PFSK-1 (cell line): ENCODE results near the gene C9orf85.

Experiments used
- FOXP2 ChIP-seq: optimal IDR thresholded peaks from 2 replicates; pipeline ENCODE3; 2011; ENCODE audit warnings: borderline replicate concordance, control low read depth, inconsistent platforms; ENCODE audit not compliant: insufficient read depth; ENCODE audit errors: extremely low read length, extremely low read depth
- POLR2AphosphoS5 ChIP-seq: IDR thresholded peaks from 2 replicates; pipeline ENCODE4 v1.6.1; 2012; ENCODE audit warnings: low read depth, mild to moderate bottlenecking, control low read depth, low read length, moderate library complexity
- SIN3A ChIP-seq: IDR thresholded peaks from 2 replicates; pipeline ENCODE4 v1.6.1; 2012; ENCODE audit warnings: mild to moderate bottlenecking, low read length, moderate library complexity, borderline replicate concordance; ENCODE audit not compliant: insufficient read depth
- TAF1 ChIP-seq: IDR thresholded peaks from 2 replicates; pipeline ENCODE4 v1.6.1; 2012; ENCODE audit warnings: low read length, control low read depth, borderline replicate concordance; ENCODE audit not compliant: insufficient read depth
- TF ChIP-seq, protein P1 (sequence below), 2 experiments: IDR thresholded peaks; 2 replicates each; pipeline versions ENCODE4 v1.6.1 to v1.8.0; 2011 to 2012; ENCODE audit warnings: low read depth in 2 of 2, low read length in 2 of 2, control low read depth in 1 of 2, inconsistent platforms in 1 of 2, mild to moderate bottlenecking in 1 of 2, moderate library complexity in 1 of 2; ENCODE audit not compliant: insufficient read depth in 1 of 2

Gene C9orf85

GRCh38 chr9:71962328-71962727 is 50.9 kb downstream of the C9orf85 start:
- TF ChIP-seq SIN3A: no peak
- no peak for TF ChIP-seq POLR2AphosphoS5
- TF ChIP-seq FOXP2: no peak
- TF ChIP-seq TAF1: no peak
- TF ChIP-seq, protein P1, sequence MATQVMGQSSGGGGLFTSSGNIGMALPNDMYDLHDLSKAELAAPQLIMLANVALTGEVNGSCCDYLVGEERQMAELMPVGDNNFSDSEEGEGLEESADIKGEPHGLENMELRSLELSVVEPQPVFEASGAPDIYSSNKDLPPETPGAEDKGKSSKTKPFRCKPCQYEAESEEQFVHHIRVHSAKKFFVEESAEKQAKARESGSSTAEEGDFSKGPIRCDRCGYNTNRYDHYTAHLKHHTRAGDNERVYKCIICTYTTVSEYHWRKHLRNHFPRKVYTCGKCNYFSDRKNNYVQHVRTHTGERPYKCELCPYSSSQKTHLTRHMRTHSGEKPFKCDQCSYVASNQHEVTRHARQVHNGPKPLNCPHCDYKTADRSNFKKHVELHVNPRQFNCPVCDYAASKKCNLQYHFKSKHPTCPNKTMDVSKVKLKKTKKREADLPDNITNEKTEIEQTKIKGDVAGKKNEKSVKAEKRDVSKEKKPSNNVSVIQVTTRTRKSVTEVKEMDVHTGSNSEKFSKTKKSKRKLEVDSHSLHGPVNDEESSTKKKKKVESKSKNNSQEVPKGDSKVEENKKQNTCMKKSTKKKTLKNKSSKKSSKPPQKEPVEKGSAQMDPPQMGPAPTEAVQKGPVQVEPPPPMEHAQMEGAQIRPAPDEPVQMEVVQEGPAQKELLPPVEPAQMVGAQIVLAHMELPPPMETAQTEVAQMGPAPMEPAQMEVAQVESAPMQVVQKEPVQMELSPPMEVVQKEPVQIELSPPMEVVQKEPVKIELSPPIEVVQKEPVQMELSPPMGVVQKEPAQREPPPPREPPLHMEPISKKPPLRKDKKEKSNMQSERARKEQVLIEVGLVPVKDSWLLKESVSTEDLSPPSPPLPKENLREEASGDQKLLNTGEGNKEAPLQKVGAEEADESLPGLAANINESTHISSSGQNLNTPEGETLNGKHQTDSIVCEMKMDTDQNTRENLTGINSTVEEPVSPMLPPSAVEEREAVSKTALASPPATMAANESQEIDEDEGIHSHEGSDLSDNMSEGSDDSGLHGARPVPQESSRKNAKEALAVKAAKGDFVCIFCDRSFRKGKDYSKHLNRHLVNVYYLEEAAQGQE (IDR thresholded peaks at IDR 0.05; ENCODE audit: insufficient read depth in 1 of 2, low read depth in 2 of 2, low read length in 2 of 2): no peak

GRCh38 chr9:71965403-71965802 is 54.0 kb downstream of the C9orf85 start:
- TF ChIP-seq TAF1 (no peak), FOXP2 (no peak), POLR2AphosphoS5 (no peak), SIN3A (no peak)
- TF ChIP-seq, protein P1 (IDR thresholded peaks at IDR 0.05; ENCODE audit: insufficient read depth in 1 of 2, low read depth in 2 of 2, low read length in 2 of 2): no peak

- TF ChIP-seq TAF1 (no peak), FOXP2 (no peak), SIN3A (no peak), POLR2AphosphoS5 (no peak)
- TF ChIP-seq, protein P1 (IDR thresholded peaks at IDR 0.05; ENCODE audit: insufficient read depth in 1 of 2, low read depth in 2 of 2, low read length in 2 of 2): no peak
These were observed 55.2 kb downstream of the C9orf85 start for GRCh38 chr9:71966601-71967000.

- TF ChIP-seq FOXP2 (no peak), POLR2AphosphoS5 (no peak), SIN3A (no peak), TAF1 (no peak)
- TF ChIP-seq, protein P1 (IDR thresholded peaks at IDR 0.05; ENCODE audit: insufficient read depth in 1 of 2, low read depth in 2 of 2, low read length in 2 of 2): no peak
These were observed 57.2 kb downstream of the C9orf85 start for GRCh38 chr9:71968541-71969090.
